Type B pancreatic cell (in vitro differentiated cells): ENCODE data around the gene RGPD5. TPM values are rescaled to one million over a fixed set of nuclear protein-coding genes. Genes with fewer than 3 reads are reported as not detected.
"Not testable (repeated sequence)": the region's sequence is repeated elsewhere in the genome, so short reads cannot be mapped to it uniquely, and the experiment has no call there.

Experiments
- DNase-seq: peaks from one replicate; pipeline ENCODE4 v3.0.0; 2021; ENCODE audit warnings: mixed read lengths; ENCODE audit not compliant: unreplicated experiment; ENCODE audit errors: extremely low spot score
- H3K27ac Mint-ChIP-seq: 2 replicates; pipeline ENCODE4 v1.8.0; 2021; ENCODE audit warnings: mild to moderate bottlenecking, mixed read lengths
- H3K27me3 Mint-ChIP-seq: 2 replicates; pipeline ENCODE4 v1.8.0; 2021; ENCODE audit warnings: mixed read lengths
- H3K36me3 Mint-ChIP-seq: 2 replicates; pipeline ENCODE4 v1.8.0; 2021; ENCODE audit warnings: mixed read lengths
- H3K4me1 Mint-ChIP-seq: one replicate; pipeline ENCODE4 v1.8.0; 2021; ENCODE audit warnings: mixed read lengths; ENCODE audit not compliant: unreplicated experiment
- H3K4me3 Mint-ChIP-seq: 2 replicates; pipeline ENCODE4 v1.8.0; 2021; ENCODE audit warnings: mild to moderate bottlenecking, mixed read lengths
- H3K9me3 Mint-ChIP-seq: 2 replicates; pipeline ENCODE4 v1.8.0; 2021; ENCODE audit warnings: mixed read lengths
- total RNA-seq: library from RNA; stranded (reverse); gene quantifications from 2 replicates; pipeline ENCODE4 v1.2.1, GENCODE V29; 2021; ENCODE audit warnings: low replicate concordance

The RGPD5 gene
- total RNA-seq, 1 donor from 2014 or later, result 63.5 TPM

DNA sequence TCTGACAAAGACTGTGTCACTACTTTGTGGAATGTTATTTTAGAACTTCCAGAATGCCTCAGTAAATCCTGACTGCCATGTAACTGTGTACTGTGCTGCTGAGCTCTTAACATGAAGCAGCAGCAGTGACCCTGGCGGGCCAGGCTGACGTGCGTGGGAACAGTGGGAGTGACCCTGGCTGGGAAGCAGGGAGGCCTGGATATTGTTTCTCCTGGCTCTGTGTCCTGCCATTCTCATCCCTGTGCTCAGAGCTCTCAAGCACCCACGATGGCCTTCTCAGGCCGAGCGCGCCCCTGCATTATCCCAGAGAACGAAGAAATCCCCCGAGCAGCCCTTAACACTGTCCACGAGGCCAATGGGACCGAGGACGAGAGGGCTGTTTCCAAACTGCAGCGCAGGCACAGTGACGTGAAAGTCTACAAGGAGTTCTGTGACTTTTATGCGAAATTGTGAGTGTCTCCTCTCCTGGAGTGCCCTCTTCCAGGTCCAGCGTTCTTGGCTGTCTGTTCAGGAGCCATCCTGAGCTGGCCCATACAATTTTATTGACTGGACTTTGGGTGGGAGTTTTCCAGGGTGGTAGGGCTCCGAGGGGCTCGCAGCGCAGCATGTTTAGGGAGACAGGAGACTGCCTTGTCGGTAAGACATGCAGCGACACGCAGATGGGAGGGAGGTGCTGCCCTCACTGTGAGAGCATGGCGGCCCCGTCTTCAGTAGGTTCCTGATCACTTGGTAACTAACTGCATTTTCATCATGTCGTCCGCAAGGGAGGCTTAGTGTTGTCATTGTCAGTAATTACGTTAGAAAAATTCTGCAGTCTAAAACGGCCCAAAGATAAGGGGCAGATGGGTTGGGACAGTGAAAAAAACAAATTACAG lies 104.6 kb downstream of the RGPD5 start, which contains the start of gene LIMS3:
Gene LIMS3 (plus strand): TSS at position 227 of the 875 bp plus-strand sequence. CDS start 41 bp downstream, at position 268.
- H3K4me3 Mint-ChIP-seq, H3K4me1 Mint-ChIP-seq, H3K9me3 Mint-ChIP-seq, H3K27ac Mint-ChIP-seq, H3K36me3 Mint-ChIP-seq, DNase-seq, H3K27me3 Mint-ChIP-seq: not testable (repeated sequence)

DNA sequence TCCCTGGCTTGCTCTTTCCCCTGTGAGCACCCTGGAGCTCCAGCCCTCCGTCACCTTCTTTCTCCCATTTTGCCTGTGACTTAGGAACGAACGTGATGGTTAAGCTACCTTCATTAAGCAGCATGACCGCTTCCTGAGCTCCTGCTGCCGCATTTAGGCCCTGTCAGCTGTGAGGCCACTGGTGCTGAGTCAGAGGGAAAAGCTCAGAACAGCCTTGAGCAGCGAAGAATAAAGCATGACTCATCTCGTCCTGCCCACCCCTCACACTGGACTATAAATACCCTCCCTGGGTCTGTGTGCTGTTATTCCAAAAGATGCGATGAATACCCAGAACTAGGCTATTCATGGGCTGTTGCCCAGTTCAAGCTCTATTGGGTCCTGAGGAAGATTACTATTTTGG lies 111.7 kb downstream of the RGPD5 start:
- not testable (repeated sequence) for H3K9me3 Mint-ChIP-seq, H3K36me3 Mint-ChIP-seq, H3K4me1 Mint-ChIP-seq, H3K4me3 Mint-ChIP-seq, DNase-seq, H3K27me3 Mint-ChIP-seq, H3K27ac Mint-ChIP-seq

Other genes starting within 250 kb of the RGPD5 start
- gene SEPTIN10, start 180.3 kb upstream of the RGPD5 start, total RNA-seq, result 40.9 and 76.7 TPM in 2 replicates
- 15.5 and 25.6 TPM in 2 replicates for gene SOWAHC, start 179.9 kb upstream of the RGPD5 start, total RNA-seq
- gene LIMS3, start 104.4 kb downstream of the RGPD5 start, total RNA-seq, result 1.7 and 1.8 TPM in 2 replicates